ENCODE results near the gene RFX7.

Gene RFX7

GRCh38 chr15:56045068-56045748 is 198.5 kb downstream of the RFX7 start:
- no peak for DNase-seq (ENCODE audit: low spot score)

- DNase-seq (ENCODE audit: low spot score) = no peak
Observed at GRCh38 chr15:56042982-56043980, 200.4 kb downstream of the RFX7 start.

DNA sequence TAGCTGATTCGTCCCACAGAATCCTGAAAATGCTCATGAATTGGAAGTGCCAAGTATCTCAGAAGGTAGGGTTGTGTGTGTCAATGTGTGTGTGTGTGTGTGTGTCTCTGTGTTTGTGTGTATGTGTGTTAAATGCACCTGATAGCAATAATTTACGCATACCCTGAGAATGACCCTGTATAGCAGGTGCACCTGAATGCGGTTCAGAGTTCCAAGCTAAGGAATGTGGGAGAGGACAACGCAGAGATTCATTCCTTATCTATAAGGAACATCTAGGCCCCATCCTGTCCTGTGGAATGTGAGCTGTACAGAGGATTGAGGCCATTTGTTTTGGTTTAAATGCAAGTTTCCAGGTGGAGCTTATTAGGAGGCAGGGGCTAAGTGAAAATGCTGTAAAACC is 201.2 kb downstream of the RFX7 start:
- no peak for DNase-seq (ENCODE audit: low spot score)

DNA sequence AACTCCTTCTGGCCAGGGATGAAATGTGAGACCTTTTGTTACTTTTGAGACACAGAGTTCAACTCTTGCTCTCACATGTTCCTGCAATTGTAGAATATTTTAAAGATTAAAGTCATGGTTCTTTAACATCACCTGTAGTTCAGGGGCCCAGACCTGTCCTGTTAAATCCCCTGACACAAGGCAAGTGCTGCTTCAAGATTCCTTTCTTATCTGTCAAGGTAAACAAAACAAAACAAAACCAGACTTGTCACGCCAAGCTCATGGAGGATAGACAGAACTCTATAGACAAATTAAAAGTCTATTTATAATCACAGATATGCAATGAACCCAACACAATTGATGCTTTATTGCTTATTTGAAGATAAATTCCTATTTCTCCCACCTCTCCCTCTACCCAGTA is 201.6 kb downstream of the RFX7 start:
- no peak for DNase-seq (ENCODE audit: low spot score)

DNA sequence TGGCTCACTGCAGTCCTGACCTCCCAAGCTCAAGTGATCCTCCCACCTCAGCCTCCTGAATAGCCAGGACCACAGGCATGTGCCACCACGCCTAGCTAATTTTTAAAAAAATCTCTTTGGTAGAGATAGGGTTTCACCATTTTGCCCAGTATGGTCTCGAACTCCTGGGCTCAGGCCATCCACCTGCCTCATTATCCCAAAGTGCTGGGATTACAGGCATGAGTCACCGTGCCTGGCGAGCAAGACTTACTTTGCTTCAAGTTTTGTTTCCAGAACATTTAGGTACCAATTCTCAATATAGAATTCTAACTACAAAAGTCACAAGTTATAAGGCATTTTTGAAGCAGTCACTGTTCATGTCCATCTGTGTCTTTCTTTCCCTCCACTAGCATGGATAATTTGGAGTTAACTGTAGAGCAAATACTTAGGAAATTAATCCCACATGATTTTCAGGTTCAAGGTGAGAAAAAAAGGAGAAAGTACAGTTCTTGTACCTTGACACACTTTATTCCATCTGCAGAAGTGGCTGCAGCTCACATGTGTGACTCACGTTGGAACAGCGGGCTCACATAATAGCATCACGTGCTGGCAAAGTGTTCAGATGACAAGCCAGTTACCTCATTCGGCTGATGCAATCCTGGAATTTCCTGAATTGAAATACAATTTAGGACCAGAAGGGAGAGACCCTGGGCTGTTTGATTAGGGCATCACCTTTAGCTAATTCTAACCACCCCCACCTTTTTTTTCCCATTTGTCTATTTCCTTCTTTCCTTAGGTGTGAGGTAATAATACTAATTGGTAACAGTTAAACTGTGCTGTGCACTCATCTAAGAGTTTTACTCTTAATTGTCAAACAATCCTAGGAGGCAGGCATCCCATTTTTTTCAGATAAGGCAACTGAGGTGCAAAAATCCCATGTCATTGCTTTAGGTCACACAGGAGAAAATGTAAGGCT is 203.3 kb downstream of the RFX7 start:
- no peak for DNase-seq (ENCODE audit: low spot score)

DNA sequence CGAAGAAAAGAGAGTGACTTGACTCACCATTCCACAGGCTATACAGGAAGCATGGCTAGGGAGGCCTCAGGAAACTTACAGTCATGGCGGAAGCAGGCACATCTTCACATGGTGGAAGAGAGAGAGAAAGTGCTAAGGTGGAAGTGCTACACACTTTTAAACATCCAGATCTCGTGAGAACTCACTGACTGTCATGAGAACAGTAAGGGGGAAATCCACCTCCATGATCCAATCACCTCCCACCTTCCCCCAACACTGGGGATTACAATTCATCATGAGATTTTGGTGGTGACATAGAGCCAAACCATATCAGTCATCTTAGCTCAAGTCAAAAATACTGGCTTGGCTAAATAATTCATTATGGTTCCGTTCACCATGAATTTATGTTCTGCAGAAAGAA is 205.0 kb downstream of the RFX7 start:
- DNase-seq (ENCODE audit: low spot score) = no peak

DNA sequence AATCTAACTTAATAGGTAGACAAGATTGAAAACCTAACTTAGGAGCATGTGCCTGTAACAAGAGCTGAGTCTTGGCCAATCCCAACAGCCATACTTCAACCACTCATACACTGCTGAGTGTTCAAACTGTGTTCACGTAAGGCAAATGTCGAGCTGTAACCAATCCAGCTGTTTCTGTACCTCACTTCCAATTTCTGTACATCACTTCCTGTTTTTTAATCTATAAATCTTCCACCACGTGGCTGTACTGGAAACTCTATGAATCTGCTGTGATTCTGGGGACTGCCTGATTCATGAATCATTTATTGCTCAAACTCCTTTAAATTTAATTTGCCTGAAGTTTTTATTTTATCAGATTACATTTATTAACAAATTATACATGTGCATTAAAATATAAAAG is 205.7 kb downstream of the RFX7 start:
- no peak for DNase-seq (ENCODE audit: low spot score)

All from HuH-7.5 (cell line).